SK-MEL-5 (cell line): ENCODE results near the gene RRBP1. TPM values are rescaled to one million over a fixed set of nuclear protein-coding genes. Genes with fewer than 3 reads are reported as not detected.

Source experiments
- DNase-seq: peaks from one replicate; pipeline ENCODE4 v3.0.0-alpha.2; 2016; ENCODE audit warnings: low read depth, low spot score
- in situ Hi-C: cut with HindIII; loops from 2 replicates; pipeline ENCODE4 v1.10.0; 2016; ENCODE audit warnings: low sequenced_read_pairs, high pct_unique_total_duplicates, low pct_unique_long_range_greater_than_20kb
- total RNA-seq: library from RNA; depleted of rRNA; stranded (reverse); fragments of >200 nt; shearing (Covaris generic); gene quantifications from 2 replicates; pipeline ENCODE4 v1.2.3, GENCODE V29; 2014

The RRBP1 gene
- total RNA-seq, 1 experiment from 2014 or later, result 108 TPM

DNA sequence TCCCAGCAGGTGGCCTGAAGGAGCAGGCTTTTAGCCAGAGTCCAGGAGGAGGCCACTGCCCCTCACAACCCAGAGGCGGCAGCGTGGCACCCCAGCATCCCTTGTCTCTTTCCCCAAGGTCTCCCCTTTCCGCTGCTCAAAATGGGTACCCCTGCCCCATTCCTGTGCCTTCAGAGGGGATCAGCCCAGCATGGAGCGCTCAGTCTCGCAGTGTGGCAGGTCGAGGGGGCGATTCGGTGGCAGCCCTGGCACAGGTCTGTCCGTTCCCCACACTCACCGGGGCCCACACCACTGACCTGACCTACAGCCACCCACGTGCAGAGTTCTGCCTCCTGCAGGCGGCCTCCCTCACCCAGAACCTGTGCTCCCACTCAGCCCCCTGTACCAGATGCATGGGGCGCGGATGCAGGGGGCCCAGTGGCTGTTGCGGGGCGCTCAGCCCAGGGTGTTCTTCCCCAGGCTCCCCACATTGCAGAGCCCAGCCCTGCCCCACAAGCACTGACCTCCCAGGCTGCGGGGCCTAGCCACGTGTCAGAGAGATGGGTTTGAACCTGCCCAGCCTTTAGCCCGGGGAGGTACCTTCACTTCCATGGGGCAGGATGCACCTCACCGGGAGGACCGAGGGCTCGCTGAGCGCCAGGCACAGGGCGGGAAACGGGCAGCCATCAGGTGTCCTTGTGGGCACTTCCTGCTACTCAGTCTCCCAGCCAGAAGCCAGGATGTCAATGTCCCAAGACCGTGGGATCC lies 70.3 kb downstream of the RRBP1 start:
- in situ Hi-C loops, result no loop called here
- no peak for DNase-seq

DNA sequence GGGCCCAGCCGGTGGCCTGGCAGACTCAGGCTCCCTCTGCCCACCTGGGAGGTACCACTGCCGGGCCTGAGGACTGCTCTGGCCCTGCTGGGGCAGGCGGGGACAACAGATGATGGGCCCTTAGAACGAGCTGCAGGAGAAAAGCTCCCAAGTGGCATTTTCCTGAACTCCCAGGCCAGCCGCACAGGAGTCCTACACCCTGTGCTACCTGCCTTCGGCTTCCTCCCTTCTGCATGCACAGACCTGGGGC lies 70.8 kb downstream of the RRBP1 start:
- in situ Hi-C loops, result no loop called here
- peak; percentile 32 for DNase-seq

DNA sequence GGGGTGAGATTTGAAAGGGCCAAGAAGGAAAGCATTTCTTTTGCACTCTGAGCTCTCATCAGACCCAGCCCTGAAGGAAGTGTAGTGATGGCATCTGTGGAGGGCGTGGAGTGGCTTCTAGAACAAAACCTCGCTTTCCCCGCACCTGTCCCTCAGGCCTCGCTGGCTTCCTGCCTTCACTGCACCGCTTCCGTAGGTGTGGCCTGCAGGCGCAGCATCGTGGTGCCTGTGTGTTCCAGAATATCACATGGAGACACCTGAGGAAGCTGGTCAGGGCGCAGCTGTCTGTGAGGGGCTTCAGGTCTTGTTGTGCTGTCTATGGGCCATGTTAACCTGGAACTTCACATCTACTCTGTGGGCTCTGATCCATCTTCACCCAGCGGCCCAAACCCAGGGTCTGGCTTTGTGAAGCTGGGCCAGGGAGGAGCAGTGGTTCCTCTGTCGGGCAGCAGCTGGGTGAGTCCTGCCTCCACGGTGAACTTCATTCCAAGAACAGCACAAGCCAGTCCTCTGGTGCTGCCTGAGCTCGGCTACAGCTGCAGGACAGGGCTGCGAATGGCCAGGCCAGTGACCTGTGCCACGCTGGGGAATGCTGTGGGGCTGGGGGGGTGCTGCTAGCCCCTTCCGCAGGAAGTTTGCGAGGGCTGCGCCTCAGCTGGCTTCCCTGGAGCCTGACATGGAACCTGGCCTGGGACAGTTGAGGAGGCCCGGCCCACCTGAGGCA lies 71.3 kb downstream of the RRBP1 start:
- no peak for DNase-seq
- in situ Hi-C loops, result no loop called here

DNA sequence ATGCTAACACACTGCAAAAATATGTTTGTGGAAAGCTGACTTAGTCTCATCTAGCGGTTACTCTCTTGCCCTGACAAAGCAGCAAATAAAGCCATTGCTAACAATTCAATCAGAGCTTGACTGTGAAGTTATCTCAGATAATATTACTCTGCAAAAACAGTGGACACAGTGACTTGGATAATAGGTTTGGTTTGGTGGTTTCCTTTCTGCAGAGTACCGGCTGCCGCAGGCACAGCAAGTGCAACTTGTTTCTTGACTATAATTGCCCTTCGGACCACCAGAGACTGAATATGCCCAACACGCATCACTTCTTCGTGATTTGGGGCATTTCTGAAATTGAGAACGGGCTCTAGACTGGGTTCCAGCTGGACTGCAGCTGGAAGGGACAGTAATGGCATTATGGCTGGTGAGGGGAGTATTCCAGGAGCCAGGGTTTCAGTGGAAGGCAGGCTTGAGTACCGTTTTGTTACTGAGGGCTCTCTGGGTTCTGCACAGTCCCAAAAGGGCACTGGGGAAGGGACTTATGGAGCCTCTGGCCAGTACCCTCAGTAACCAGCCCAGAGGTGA lies 72.1 kb downstream of the RRBP1 start:
- DNase-seq, result no peak
- in situ Hi-C loops, result no loop called here

DNA sequence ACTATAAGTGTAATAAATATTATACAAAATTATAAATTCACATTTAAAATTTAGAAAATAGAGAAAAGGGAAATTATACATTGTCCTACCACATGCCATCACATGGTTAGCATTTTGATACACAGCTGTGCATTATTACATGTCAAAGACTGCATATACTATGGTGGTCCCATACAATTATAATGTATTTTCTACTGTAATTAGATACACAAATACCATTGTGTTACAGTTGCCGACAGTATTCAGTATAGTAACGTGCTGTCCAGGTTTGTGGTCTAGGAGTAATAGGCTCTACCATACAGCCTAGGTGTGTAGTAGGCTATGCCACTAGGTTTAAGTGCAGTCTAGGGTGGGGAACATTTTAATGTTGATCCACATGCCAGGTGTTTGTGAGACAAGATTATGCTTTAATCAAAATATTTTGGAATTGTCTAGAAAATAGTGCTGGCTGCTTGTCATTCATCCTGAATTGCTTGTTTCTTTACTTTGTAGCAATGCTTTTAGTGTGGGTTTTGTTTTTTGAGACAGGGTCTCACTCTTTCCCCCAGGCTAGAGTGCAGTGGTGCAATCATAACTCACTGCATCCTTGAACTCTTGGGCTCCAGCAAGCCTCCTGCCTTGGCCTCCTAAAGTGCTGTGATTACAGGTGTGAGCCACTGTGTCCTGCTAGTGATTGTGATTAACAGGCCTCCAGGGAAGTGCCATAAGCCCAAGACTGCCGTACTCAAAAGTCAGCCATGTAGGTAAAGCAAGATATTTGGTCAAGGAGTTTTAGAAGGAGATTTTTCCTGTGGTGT lies 73.1 kb downstream of the RRBP1 start:
- no peak for DNase-seq
- in situ Hi-C loops, result no loop called here

DNA sequence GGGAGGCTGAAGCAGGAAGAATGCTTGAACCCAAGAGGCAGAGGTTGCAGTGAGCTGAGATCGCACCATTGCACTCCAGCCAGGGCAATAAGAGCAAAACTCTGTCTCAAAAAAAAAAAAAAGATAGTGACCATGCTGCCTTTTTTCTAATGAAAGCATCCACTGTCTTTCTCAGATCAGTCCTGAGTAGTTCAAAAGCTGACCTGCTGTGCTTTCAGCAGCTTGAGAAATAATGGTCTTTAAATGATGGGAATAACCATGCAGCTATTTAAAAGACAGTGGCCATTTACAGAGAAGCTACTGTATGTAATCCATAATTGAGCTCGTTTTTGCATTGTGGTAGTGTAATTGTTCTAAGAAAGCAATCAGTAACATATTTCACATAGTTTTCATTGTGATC lies 76.0 kb downstream of the RRBP1 start:
- in situ Hi-C loops, result no loop called here

DNA sequence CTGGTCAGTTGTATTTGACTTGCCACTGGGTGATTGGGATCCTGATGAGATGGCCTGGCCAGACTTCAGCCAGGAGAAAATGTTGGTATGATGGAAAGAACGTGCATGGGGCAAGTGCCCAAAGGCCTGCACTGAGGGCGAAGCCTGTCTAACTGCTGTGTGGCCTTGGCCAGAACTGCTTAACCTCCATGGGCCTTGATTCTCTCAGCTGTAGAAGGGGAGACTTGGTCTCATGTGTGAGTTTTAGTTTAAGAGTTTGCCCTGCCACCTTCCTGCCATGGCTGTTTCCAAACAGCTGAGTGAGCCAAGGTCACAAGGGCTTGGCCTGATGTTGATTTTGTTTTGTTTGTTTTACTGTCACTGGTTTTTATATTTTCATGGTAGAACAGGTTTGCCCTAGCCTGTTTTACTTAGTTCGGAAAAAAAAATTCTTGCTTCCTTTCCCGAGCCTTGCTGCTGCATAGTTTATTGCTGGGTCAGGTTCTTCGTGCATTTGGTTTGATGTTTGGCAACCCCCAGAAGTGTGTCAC lies 76.8 kb downstream of the RRBP1 start:
- DNase-seq, result no peak
- in situ Hi-C loops, result no loop called here

More for the DNA sequence above, 76.0 kb downstream of the RRBP1 start:
- peak; percentile 57 for DNase-seq

DNA sequence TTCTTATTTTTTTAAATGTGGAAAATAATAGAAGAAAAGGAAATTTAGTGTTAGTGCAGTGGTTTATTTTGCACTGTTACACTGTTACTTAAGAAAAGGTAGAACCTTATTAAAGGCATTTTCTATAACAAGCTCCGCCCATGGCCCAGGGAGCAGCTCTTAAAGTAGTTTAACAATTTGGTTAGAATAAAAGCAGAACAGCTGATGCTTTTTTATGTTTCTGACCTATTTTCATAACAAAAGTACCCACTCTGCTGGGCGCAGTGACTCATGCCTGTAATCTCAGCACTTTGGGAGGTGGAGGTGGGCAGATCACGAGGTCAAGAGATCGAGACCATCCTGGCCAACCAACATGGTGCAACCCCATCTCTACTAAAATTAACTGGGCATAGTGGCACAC lies 79.5 kb downstream of the RRBP1 start:
- in situ Hi-C loops, result no loop called here
- DNase-seq, result no peak

DNA sequence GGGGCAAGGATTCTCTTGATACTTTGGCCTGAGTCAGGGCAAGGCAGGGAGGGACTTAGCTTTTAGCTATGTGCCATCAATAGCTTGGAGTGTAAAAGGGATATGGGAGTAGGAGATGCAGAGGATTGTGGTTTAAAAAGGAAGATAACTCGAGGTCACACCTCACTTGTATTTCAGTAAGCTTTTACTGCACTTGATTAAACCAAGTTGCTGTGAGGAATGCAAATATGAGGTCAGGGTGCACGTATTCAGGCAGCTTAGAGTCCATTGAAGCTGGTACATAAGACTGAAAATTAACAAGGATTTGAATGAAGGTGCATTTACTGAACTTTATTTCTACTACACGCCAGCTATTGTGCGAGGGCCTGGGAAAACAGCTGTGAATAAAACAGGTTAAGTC lies 80.1 kb downstream of the RRBP1 start:
- in situ Hi-C loops, result no loop called here

DNA sequence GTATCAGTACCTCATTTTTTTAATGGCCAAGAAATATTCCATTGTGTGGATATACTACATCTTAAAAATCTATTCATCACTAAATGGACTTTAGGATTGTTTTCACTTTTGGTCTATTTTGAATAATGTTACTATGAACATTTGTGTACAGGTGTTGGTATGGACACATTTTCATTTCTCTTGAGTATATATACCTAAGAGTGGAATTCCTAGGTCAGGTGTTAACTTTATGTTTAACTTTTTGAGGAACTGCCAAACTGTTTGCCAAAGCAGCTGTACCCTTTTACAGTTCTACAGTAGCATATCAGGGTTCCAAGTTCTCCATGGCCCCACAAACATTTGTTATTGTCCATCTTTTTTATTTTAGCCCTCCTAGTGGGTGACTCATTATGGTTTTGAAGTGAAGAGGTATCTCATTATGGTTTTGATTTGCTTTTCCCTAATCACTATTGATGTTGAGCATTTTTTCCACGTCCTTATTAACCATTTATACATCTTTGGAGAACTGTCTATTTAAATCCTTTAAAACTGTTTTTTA lies 84.0 kb downstream of the RRBP1 start:
- DNase-seq, result no peak
- in situ Hi-C loops, result no loop called here

More for the DNA sequence above, 80.1 kb downstream of the RRBP1 start:
- no peak for DNase-seq

DNA sequence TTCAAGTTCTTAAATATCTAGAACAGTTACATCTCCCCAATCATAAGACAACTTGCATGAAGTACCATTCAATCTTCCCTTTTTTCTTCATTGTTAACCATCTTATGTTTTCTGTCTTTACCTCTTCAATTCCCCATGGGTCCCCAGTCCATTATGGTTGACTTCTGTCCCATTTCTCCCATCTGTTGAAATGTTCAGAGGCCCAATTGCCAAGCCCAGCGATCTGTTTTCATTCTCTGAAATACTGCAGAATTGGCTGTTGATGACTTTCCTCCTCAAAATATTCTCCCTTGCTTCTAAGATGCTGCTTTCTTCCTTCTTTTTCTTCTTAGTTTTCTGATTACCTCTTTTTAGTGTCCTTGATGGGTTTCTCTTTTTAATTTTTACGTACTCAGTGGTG lies 86.2 kb downstream of the RRBP1 start:
- no peak for DNase-seq
- in situ Hi-C loops, result no loop called here

DNA sequence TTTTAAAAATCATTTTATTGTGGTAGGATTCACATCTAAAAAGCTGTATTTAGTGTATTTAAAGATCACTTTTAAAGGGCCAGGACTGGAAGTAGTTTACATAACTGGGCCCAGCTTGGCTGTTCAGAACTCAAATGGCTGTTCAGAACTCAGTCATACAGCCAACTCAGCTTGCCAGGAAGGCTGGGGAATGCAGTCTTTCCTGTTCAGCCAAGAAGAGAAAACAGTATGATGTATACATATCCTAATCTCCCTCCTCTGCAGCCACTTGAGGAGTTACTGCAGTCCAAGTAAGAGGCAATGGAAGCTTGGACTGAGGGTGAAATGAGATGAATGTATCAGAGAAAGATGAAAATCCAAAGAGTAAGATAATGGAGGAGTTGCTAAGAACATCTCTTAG lies 87.6 kb downstream of the RRBP1 start:
- DNase-seq, result no peak
- in situ Hi-C loops, result loop anchor here (5.0 kb wide), 1 partner anchor 52 kb away; no protein-coding TSS in a partner anchor

DNA sequence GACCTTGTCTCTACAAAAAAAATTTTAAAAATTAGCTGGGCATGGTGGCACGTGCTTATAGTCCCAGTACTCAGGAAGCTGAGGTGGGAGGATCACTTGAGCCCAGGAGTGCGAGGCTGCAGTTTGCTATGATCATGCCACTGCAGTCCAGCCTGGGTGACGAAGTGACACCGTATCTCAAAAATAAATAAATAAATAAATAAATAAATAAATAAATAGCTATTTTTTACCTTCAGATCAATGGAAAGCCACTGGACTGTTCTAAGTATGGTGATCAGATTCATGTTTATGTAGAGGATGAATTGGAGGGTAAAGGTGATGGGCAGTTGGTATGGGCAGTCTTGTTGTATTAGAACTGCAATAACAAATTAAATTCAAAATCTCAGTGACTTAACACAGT lies 88.1 kb downstream of the RRBP1 start:
- no peak for DNase-seq
- in situ Hi-C loops, result loop anchor here (5.0 kb wide), 1 partner anchor 52 kb away; no protein-coding TSS in a partner anchor

DNA sequence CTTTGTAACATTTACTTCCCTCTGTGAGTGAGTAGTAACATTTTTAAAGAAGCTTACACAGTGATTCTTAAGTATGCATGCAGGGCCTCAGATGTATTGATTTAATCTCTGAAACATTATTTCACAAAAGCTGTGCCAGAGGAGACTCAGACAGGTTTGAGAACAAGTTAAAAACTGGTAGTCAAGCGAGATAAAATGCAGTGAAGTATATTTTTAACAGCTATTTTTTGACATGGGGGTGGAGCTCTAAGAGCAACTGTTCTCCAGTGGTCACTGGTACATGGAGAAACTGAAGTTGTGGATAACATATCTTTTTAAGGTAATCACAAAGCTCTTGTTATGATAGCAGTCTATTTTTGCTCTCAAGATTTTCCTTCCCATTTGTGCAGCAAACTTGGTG lies 91.8 kb downstream of the RRBP1 start:
- no peak for DNase-seq
- in situ Hi-C loops, result loop anchor here (5.0 kb wide), 1 partner anchor 48 kb away; no protein-coding TSS in a partner anchor

DNA sequence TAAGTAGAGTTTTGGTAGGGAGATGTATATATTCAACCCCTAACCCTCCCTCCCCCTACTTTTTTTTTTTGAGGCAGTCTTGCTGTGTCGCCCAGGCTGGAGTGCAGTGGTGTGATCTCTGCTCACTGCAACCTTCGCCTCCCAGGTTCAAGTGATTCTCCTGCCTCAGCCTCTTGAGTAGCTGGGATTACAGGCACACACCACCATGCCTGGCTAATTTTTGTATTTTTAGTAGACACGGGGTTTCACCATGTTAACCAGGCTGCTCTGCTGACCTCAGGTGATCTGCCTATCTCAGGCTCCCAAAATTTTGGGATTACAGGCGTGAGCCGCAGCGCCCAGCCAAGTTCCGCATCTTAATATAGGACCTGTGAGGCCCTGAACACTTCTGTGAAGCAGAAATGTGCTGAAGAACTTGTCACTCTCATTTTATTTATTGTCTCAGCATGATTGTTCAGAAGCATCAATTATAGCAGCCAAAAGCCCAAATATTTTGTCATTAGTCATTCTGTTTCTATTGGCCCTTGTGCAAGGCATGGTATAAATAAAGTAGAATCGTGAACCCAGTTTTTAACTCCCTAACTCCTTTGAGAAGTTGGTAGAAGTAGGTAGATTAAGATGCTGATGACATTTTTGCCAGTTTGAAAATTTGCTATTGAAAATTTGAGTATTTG lies 92.7 kb downstream of the RRBP1 start:
- DNase-seq, result no peak
- in situ Hi-C loops, result no loop called here

DNA sequence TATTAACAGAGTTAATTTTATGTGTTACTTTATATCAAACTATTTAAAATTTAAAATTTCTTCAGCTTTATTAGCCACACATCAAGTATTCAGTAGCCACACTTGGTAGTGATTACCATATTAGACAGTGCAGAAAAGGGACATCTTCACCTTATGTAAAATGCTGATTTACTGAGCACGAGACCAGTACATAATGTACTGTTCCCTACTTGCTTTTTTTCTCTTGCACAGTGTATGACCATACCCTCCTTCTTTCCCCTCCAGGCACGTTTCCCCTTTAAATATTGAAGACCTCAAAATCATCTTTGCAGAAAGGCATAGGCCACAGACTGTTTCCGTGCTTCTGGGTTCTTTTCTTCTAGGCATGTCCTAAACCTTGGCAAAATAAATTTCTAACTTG lies 94.2 kb downstream of the RRBP1 start:
- in situ Hi-C loops, result no loop called here

DNA sequence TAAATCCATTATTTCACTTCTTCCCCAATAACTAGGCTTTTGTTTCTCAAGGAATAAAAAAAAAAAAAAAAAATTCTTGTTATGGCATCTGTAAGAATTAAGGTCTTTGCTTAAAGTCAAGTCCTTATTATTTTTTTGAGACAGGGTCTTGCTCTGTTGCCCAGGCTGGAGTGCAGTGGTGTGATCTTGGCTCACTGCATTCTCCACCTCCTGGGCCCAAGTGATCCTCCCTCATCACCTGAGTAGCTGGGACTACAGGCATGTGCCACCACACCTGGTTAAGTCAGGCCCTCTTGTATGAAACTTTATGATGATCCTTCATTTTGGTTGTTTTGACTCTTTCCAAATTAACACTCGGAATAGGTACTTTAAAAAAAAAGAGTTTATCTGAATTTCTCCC lies 94.9 kb downstream of the RRBP1 start:
- in situ Hi-C loops, result no loop called here
- DNase-seq, result no peak

More for the DNA sequence above, 94.2 kb downstream of the RRBP1 start:
- DNase-seq, result no peak
